ENCODE data around the gene ZDHHC22. TPM values are rescaled to one million over a fixed set of nuclear protein-coding genes. Genes with fewer than 3 reads are reported as not detected.

The ZDHHC22 gene
- total and polyA plus RNA-seq, 2 of the 13 experiments (the other 11 are each of a cell fraction or from before 2014, with no cell fraction given) = not detected

DNA sequence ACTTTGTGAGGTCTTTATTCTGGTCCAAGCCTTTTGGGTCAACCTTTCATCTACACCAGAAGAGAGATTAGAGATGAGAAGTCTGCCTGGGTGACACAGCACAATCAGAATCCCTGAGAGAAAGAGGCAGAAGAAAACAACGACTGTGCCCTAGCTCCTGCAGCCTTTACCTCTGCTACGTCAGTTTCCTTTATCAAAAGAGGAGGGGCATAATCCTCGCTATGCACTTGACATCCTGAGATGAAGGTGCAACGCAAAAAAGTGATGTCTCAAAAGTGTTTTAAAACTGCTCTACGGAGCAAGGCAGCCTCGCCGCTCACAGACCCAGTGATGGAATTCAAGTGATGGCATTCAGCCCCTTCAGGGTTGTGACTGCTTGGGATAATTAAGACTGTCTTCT lies 21.7 kb downstream of the ZDHHC22 start:
- ChIA-PET CTCF (ENCODE audit: low intra/inter-chr PET ratio, low total read pairs) (no interaction called here), POLR2A (no interaction called here)
- Histone ChIP-seq H3K9ac (ENCODE audit: insufficient read depth, low read depth, low read length) (no peak overlapping the region), H3K4me3 (replicated peaks in 1 of 3; ENCODE audit: insufficient read depth in 1 of 3, low read depth in 2 of 3, low read length in 3 of 3) (no peak overlapping the region), H3K27ac (ENCODE audit: extremely low read length, insufficient read depth, low read length) (no peak overlapping the region), H3K9me3 (ENCODE audit: low read length) (no peaks in the 10 kb centered on the region), H2AFZ (ENCODE audit: low read length) (no peak overlapping the region), H3K27me3 (ENCODE audit: control insufficient read depth in 1 of 2, insufficient read depth in 2 of 2, low read length in 2 of 2) (no peaks in the 10 kb centered on the region; a peak in 1 of 5 replicates), H3K4me1 (ENCODE audit: insufficient read depth, low read length) (peaks cover 32% of the 10 kb centered on the region), H3K79me2 (ENCODE audit: insufficient read depth, low read length) (no peaks in the 10 kb centered on the region), H4K20me1 (ENCODE audit: insufficient read depth, low read length) (no peaks in the 10 kb centered on the region), H3K36me3 (replicated peaks in 1 of 2; ENCODE audit: control insufficient read depth in 1 of 2, insufficient read depth in 2 of 2, low read length in 2 of 2) (0 out of 5 replicates have a peak, but pooled peaks cover 0 to 5% of the 10 kb centered on the region in 2 experiments), H3K4me2 (ENCODE audit: low read depth, low read length) (no peak overlapping the region)
- ATAC-seq (no peak), FAIRE-seq (no peak), DNase-seq (ENCODE audit: low spot score) (no peak)
- in situ Hi-C loops (cut with HindIII; ENCODE audit: extremely low pct_ligation_motif_present, low pct_unique_long_range_greater_than_20kb) = no loop called here
- BruUV-seq (replicated peaks) = no TSS peak
- 96% methylated on average over 7 of the region's 7 CpGs for WGBS (ENCODE audit: low lambda C conversion rate)
- TF ChIP-seq BORCS8-MEF2B (CRISPR knock-in tag; IDR thresholded peaks at IDR 0.05) (no peak), ZSCAN29 (CRISPR knock-in tag; conservative IDR thresholded peaks at IDR 0.05) (no peak), ATF7-NPFF (CRISPR knock-in tag; IDR thresholded peaks at IDR 0.05; ENCODE audit: low read depth) (no peak), ZNF883 (CRISPR knock-in tag; IDR thresholded peaks at IDR 0.05; ENCODE audit: not compliant biosample characterization) (no peak), PAWR (CRISPR knock-in tag; IDR thresholded peaks at IDR 0.05; ENCODE audit: borderline replicate concordance) (no peak), ZNF329 (CRISPR knock-in tag; IDR thresholded peaks at IDR 0.05; ENCODE audit: low read depth) (no peak)
- TF ChIP-seq, protein P1, sequence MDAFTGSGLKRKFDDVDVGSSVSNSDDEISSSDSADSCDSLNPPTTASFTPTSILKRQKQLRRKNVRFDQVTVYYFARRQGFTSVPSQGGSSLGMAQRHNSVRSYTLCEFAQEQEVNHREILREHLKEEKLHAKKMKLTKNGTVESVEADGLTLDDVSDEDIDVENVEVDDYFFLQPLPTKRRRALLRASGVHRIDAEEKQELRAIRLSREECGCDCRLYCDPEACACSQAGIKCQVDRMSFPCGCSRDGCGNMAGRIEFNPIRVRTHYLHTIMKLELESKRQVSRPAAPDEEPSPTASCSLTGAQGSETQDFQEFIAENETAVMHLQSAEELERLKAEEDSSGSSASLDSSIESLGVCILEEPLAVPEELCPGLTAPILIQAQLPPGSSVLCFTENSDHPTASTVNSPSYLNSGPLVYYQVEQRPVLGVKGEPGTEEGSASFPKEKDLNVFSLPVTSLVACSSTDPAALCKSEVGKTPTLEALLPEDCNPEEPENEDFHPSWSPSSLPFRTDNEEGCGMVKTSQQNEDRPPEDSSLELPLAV (CRISPR knock-in tag; conservative IDR thresholded peaks at IDR 0.05; ENCODE audit: low read depth) = no peak
- TF ChIP-seq, protein P2, sequence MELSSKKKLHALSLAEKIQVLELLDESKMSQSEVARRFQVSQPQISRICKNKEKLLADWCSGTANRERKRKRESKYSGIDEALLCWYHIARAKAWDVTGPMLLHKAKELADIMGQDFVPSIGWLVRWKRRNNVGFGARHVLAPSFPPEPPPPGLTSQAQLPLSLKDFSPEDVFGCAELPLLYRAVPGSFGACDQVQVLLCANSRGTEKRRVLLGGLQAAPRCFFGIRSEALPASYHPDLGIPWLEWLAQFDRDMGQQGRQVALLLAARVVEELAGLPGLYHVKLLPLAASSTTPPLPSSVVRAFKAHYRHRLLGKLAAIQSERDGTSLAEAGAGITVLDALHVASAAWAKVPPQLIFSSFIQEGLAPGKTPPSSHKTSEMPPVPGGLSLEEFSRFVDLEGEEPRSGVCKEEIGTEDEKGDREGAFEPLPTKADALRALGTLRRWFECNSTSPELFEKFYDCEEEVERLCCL (CRISPR knock-in tag; IDR thresholded peaks at IDR 0.05; ENCODE audit: borderline replicate concordance) = no peak
- intact Hi-C loops (cut with micrococcal nuclease; ENCODE audit: unreplicated experiment) = no loop called here

Data from HepG2 (cell line).